GM19025 (cell line): ENCODE data around the gene DIAPH2.

Experiments used
- ATAC-seq: cut with Tn5 transposase; IDR thresholded peaks from one replicate; pipeline ENCODE4 v1.9.1; 2021; ENCODE audit warnings: mild to moderate bottlenecking, low read depth, moderate library complexity; ENCODE audit not compliant: unreplicated experiment

DIAPH2 gene

GRCh38 chrX:97525981-97526380 lies 841.3 kb downstream of the DIAPH2 start:
- ATAC-seq: no peak

- ATAC-seq: no peak
Measured at GRCh38 chrX:97527725-97528124, 843.1 kb downstream of the DIAPH2 start.

GRCh38 chrX:97529536-97530200 lies 845.0 kb downstream of the DIAPH2 start:
- ATAC-seq: no peak

DNA sequence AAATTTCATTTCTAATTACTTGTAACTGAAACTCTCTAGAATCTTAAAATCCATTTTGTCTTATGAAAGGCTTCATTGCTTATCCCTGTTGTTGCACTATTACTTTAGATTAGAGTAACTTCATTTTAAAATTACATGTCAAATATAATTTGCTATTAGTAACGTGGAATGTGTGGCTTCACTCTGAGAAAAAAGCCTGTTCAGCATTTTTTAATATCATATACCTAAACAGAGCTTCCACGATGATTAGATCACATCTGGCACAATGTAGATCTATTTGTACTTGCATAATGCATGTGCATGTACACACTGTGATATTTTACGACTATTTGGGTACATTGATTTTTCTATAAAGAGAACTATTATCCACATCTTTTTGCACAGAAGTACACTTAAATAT lies 847.2 kb downstream of the DIAPH2 start:
- ATAC-seq: no peak

DNA sequence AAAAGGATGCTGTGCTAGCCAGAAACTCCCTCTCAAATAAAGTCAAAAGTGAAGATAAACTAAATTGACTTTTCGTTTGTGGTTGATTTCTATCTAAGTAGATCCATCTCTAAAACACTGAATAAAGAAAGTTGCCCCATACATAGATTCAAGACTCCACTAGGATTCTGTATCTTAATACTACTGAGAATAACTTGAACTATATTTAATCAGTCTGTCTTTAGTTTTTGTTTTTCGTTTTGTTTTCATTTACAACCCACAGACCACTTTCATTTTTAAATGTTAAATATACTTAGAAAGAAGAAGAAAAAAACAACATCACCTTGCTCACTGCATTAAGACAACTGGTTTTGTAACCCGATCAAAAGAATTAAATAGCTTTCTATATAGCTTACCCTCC lies 854.1 kb downstream of the DIAPH2 start:
- ATAC-seq: no peak

- ATAC-seq: no peak
Measured at GRCh38 chrX:97539970-97540519, 855.4 kb downstream of the DIAPH2 start.

DNA sequence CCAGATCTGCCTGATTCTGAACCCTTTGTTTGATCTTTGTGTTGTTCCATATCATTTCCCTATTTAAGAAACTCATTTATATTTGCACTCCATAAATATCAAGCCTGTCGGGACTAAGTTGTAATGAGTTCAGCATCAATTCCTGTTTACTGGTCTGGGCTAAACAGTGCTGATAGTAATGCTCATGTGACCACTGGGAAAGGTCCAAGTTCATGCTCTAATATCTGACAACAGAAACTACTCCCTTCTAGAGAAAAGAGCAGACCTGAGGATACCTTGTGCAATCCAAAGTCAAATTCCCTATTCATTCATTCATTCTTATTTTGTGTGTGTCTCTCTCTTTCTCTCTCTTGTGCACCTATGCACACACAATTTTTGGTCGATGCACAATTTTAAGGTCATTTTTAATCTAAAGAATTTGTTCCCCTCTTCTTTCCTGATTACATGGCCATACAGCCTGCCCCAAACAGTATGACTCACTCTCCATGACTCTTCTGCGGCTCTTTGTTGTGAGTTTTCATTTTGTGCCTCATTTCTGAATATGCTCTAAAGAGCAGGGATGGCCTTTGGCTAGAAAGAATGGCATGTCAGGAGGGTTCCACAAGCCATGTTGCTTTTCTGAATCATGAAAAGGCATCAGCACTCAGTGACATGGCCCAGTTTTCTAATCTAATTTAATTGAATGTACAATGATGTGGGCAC lies 863.4 kb downstream of the DIAPH2 start:
- no peak for ATAC-seq

DNA sequence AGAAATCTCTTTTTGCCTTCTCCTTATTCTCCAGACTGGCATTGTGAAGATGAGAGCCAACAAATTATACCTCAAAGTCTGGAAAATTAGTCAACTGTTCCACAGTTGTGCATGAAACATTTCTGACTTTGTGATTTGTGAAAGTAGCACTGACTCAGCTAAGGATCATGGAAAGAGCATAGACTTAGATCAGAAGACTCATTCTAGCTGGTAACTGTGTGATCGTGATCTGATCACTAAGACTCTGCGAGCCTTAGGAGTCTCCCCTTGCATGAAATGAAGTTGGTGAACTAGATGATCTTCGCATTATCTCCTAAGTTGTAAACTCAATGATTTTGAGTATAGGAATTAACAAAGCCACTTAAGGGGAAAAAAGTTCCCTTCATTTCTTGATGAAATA lies 867.2 kb downstream of the DIAPH2 start:
- ATAC-seq: no peak

DNA sequence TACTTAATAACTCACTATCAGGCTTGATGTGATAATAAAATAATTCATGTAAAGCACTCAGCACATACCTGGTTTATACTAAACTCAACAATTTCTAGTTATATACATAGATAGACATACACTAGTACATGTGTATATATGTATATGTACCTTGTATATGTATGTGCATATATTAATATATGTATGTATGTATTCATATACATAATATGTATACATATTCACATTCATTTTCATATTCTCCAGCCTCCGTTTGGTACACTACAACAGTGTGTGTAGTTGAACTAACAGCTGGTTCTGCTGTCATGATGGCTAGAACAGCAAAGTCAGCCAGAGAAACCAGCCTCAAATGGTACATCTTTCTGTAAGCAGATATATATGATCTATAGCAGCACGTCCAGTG lies 869.2 kb downstream of the DIAPH2 start:
- no peak for ATAC-seq

DNA sequence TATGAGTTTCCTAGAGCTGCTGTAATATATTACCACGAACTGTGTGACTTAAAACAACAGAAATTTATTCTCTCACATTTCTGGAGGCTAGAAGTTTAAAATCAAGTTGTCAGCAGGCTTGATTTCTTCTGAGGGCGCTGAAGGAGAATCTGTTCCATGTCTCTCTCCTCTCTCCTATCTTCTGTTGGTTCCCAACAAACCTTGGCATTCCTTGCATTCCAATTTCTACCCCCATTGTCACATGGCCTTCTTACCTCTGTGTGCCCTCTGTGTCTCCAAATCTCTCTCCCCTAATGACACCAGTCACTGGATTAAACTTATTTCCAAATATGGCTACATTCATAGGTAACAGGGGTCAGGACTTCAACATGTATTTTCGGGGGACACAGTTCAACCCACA lies 871.7 kb downstream of the DIAPH2 start:
- ATAC-seq: no peak

DNA sequence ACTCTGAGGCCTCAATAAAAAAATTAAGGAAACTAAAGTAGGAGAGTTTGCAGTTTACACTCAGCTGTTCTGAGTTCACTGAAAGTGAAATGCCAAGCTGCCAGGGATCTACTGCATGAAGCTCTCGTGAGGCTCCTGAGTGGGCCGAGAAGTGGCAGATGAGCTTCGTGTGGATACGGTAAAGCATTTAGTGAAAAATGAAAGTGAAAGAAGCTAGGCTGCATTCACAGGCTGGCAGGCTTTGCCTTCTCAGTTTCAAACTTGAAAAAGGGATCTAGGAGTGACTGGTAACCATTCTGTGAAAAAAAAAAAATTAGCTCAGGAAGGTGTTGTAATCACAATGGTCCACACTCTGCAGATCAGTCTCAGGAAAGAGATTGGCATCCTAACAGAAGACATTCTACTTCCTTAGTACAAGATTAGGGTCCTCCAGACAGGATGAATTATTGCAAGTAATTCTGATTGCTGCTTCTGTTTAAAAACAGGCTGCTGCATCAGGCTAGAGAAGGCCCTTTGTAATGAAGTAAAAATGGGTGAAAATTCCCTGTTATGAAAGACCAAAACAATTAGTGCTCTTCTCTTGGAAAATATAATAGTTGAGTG lies 879.0 kb downstream of the DIAPH2 start:
- peak; percentile 99 for ATAC-seq

DNA sequence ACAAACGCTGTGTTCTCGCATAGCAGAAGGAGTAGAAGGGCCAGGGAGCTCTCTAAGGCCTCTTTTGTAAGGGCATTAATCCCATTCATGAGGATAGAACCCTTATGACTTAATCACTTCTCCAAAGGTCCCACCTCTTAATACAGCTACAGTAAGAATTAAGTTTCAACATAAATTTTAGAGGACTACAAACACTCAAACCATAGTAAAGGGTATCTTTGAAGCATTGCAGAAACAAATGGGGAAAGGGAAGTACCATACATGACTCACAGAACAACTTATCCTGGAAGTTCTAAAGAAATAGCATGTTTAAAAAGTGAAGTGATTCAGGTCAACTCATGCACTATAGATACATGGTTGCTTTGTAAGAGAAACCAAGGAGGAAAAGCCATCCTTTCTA lies 879.9 kb downstream of the DIAPH2 start:
- no peak for ATAC-seq

DNA sequence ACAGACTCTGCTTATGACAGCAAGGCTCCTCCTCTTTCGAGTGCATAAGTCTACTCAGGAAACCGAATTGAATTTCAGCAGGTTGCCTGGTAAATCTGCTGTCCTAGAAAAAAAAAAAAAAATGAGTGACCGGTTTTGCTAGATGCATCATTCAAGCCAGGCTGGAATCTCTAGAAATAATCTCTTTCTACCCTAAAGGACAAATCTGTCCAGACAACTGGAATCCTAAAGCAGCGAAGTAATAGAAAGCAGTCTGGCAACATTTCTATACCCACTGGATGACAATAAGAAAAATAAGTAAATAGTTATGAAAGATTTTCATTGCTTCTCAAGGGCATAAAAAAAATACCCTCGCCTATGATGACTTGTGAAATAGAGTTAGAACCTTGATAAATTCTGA lies 902.5 kb downstream of the DIAPH2 start:
- ATAC-seq: no peak

- no peak for ATAC-seq
Measured at GRCh38 chrX:97594646-97595224, 910.1 kb downstream of the DIAPH2 start.

DNA sequence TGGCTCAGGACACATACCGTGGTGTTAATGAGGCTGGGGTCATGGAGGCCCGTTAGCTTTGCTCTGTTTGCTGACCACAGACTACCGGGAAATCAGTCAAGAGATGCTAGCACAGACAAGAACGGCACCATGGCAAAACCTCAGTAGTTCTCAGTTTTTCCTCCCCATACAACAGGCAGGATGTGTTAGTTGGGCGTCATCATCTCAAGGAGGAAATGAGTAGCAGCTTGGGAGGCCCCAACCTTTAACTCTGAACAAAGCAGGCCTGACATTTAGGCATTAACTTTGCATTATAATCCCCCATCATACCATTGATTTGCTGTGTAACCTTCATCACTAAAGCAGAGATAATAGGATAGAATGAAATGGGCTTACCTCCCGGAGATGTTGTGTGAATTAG lies 913.3 kb downstream of the DIAPH2 start:
- ATAC-seq: no peak

DNA sequence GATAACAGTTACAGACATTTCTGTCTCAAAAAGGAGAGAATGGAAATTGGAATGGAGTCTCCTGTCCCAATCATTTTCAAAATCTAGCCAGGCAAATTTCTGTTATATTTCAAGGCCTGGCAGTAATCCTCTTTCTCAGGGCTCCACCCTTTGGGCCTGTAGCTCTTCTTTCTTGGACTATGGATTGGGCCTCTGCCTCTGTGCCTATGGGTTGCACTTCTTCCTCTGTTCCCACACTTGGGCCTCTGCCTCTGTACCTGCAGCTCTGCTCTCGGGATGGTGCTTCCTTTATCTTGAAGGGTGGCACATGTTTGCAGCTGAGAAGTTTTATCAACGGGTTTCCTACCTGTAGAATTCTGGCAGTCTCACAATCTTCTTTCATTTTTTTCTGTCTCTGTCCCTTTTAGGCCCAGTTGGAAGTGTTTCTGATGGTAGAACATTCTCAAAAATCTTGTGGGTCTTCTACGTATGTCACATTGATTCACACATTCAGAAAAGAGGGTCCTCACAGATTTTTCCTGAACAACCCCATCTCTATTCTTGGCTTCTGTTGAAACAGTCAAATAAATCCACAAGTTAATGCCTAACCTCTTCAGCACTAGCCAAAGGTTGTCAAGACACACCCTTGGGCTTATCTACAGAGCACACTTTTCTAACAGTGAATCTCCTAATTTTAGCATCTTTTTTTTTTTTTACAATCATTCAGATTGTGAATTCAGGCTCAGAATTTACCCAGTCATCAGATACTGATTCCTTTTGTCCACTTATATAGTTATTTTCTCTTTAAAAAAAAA lies 918.0 kb downstream of the DIAPH2 start:
- ATAC-seq: no peak

DNA sequence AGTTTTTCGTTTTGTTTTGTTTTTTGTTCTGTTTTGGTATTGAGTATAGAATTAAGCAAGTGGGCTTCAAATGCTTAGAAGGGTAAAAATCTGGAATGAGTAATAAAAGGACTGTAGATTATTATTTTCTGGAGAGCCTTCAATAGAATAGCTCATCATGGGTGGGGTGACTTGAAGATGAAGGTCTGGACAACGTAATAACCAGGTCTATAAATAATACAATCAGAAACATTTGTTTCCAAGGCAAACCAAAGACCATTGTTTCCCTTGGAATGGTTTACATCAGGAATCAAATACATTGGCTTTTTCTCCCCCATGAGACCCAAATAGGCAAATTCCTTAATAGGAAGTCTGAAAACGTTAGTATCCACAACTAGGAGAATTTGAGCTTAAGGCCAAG lies 920.6 kb downstream of the DIAPH2 start:
- ATAC-seq: no peak

DNA sequence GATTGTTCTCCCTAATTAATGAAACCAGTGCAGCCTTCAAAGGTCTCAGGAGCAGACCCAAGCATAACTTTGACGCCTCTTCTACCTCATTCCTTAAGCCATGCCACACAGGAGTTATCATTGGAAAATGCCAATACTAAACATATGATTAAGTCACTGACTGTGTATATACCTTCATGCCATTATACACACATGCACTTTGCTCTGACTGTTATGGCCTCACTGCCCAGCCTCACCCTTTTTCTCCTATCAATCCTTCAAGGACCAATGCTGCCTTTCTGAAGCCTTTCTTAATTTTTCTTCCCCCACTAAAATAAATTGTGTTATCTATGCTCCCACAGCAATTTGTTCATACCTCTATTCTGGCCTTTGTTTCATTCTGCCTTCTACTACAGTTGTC lies 924.7 kb downstream of the DIAPH2 start:
- no peak for ATAC-seq

- no peak for ATAC-seq
Measured at GRCh38 chrX:97609938-97610337, 925.3 kb downstream of the DIAPH2 start.

DNA sequence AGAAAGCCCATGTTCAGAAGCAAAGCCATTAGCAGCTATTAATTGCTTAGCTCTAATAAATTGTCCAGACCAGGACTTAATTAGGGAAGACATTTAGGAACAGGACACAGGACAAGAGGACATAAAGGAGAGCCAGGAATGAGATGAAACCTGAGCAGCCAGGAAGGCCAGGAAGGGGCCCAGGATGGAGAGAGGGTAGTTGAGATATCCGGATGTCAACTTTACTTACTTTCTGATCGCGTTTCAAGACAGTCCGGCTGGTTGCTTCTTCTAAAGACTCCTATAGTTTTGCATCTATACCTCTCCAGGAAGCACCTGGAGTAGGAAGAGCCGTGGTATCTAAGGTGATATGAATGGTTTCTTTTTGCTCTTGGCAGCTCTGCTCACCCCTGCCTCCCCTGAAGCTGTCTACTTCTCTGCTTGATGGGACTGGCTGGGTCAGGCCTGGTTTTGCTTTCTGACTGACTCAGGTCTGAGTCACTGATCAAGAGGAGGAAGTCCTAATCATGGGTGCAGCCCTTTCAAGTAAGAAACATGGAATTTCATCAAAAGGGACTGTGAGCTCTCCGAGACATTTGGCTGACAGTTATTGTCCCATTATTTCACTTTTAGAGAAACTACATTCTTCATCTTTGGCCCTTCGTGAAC lies 932.4 kb downstream of the DIAPH2 start:
- ATAC-seq: peak; percentile 98
